Left cardiac atrium (tissue), 4 donors: ENCODE measurements around the gene PLD1. TPM values are rescaled to one million over a fixed set of nuclear protein-coding genes. Genes with fewer than 3 reads are reported as not detected.
"Not testable (repeated sequence)": the region's sequence is repeated elsewhere in the genome, so short reads cannot be mapped to it uniquely, and the experiment has no call there.

Experiments used
- ATAC-seq, 2 donors: fragments of 200-7000 bp; cut with Tn5 transposase; one replicate each; pipeline ENCODE4 v1.9.1; 2020; ENCODE audit warnings: mild to moderate bottlenecking in 2 of 2, moderate library complexity in 2 of 2
- DNase-seq: peaks from one replicate; pipeline ENCODE4 v3.0.0-alpha.2; 2020
- intact Hi-C, 2 donors: fragments of 100-400 bp; cut with DNase I; formaldehyde crosslinking; loops; one replicate each; pipeline versions ENCODE4 v1.14.1 to v1.15.1; 2022 to 2023
- total RNA-seq, 2 donors: library from RNA; stranded (reverse); fragmentation: NEBNext Ultra II Directional; extraction: Animal tissue kit (Norgen Biotek cat#: 25700); gene quantifications; one replicate each; pipeline ENCODE4 v1.2.1, GENCODE V29; 2021
- donor health status: DM: no; HTN: yes; CAD: no.
- donor health status: DM: no; HTN: yes; CAD: no; lungs with severe emphysema.
- donor health status: DM: yes; HTN: yes; CAD: no.
- donor health status: Dilated cardiomyopathy.

Gene PLD1
- total RNA-seq, 2 donors from 2014 or later, result 57.1 to 67.8 TPM

- DNase-seq (no peak), ATAC-seq (no peak)
- intact Hi-C loops, result no loop called here
Measured at GRCh38 chr3:171694888-171695287, 115.4 kb downstream of the PLD1 start.

- intact Hi-C loops, ATAC-seq, DNase-seq: not testable (repeated sequence)
Measured at GRCh38 chr3:171692551-171692950, 117.7 kb downstream of the PLD1 start.

GRCh38 chr3:171691485-171691884 lies 118.8 kb downstream of the PLD1 start:
- intact Hi-C loops, result no loop called here
- ATAC-seq (no peak), DNase-seq (no peak)

- intact Hi-C loops, result no loop called here
- no peak for DNase-seq
- ATAC-seq, result no peak
Measured at GRCh38 chr3:171690281-171690680, 120.0 kb downstream of the PLD1 start.

- ATAC-seq, result peak; percentile 61 to 94
- peak; percentile 42 for DNase-seq
- intact Hi-C loops, result no loop called here
Measured at GRCh38 chr3:171688593-171688992, 121.7 kb downstream of the PLD1 start.

- intact Hi-C loops, result no loop called here
- no peak for ATAC-seq
- no peak for DNase-seq
Measured at GRCh38 chr3:171688002-171688401, 122.3 kb downstream of the PLD1 start.

- DNase-seq (no peak), ATAC-seq (no peak)
- intact Hi-C loops, result no loop called here
Measured at GRCh38 chr3:171687581-171687980, 122.7 kb downstream of the PLD1 start.

GRCh38 chr3:171687064-171687463 lies 123.2 kb downstream of the PLD1 start:
- ATAC-seq (no peak), DNase-seq (no peak)
- intact Hi-C loops, result no loop called here

GRCh38 chr3:171685116-171685895 lies 125.0 kb downstream of the PLD1 start:
- intact Hi-C loops, result no loop called here
- ATAC-seq, result no peak
- no peak for DNase-seq

GRCh38 chr3:171684221-171684620 lies 126.1 kb downstream of the PLD1 start:
- ATAC-seq, result no peak
- no peak for DNase-seq
- intact Hi-C loops, result no loop called here

GRCh38 chr3:171682743-171683142 lies 127.5 kb downstream of the PLD1 start:
- intact Hi-C loops, result no loop called here
- ATAC-seq (no peak), DNase-seq (no peak)

GRCh38 chr3:171680726-171681411 lies 129.4 kb downstream of the PLD1 start:
- DNase-seq, result no peak
- intact Hi-C loops, result no loop called here
- ATAC-seq, result no peak

- DNase-seq, result no peak
- intact Hi-C loops, result no loop called here
- ATAC-seq, result no peak
Measured at GRCh38 chr3:171678971-171679492, 131.3 kb downstream of the PLD1 start.

- intact Hi-C loops, result no loop called here
- ATAC-seq, result no peak
- DNase-seq, result no peak
Measured at GRCh38 chr3:171677706-171678105, 132.6 kb downstream of the PLD1 start.

GRCh38 chr3:171676601-171677175 lies 133.6 kb downstream of the PLD1 start:
- intact Hi-C loops, result no loop called here
- DNase-seq, result peak; percentile 58
- peak; percentile 15 to 73 for ATAC-seq

- intact Hi-C loops, result no loop called here
- peak; percentile 50 to 63 for ATAC-seq
- DNase-seq, result no peak
Measured at GRCh38 chr3:171673951-171674350, 136.3 kb downstream of the PLD1 start.

GRCh38 chr3:171672538-171672937 lies 137.7 kb downstream of the PLD1 start:
- intact Hi-C loops, result no loop called here
- ATAC-seq (no peak), DNase-seq (no peak)

- DNase-seq, result no peak
- intact Hi-C loops, result no loop called here
- no peak for ATAC-seq
Measured at GRCh38 chr3:171672124-171672523, 138.2 kb downstream of the PLD1 start.

GRCh38 chr3:171671709-171672108 lies 138.6 kb downstream of the PLD1 start:
- ATAC-seq (no peak), DNase-seq (no peak)
- intact Hi-C loops, result no loop called here

- DNase-seq (no peak), ATAC-seq (no peak)
- intact Hi-C loops, result no loop called here
Measured at GRCh38 chr3:171666516-171666915, 143.8 kb downstream of the PLD1 start.
